ENCODE results near the gene LPCAT1. TPM values are rescaled to one million over a fixed set of nuclear protein-coding genes. Genes with fewer than 3 reads are reported as not detected.
"Not testable (repeated sequence)": the region's sequence is repeated elsewhere in the genome, so short reads cannot be mapped to it uniquely, and the experiment has no call there.

LPCAT1 gene
- total RNA-seq, 8 experiments from 2014 or later = 16.8 to 39.2 (median 29.8) TPM

DNA sequence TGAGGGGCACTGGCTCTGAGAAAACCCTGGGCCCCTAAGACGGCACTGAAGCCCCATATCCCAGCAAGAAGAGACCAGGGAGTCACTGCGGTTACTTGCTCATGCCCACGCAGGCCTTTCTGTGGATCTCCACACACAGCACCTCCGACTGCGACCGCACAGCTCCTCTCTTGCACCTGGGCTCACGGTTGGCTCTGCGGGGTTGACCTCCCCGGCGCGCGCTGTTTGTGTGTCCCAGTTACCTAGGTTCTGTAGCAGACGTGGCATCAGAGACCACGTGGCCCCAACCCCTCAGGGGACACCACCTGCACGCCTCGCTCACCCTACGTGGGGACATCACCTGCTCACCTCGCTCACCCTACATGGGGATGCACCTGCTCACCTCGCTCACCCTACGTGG is 12.7 kb downstream of the LPCAT1 start:
- peaks cover 6 to 22% of the 10 kb centered on the region in 2 donors for H3K4me1 ChIP-seq (replicated peaks in 1 of 2)
- 83 to 100% (median 100%) methylated on average over 1 to 2 of the region's 20 CpGs; no CpG with 5 or more reads in 5 of the 10 experiments for WGBS, 10 experiments
- in situ Hi-C loops (cut with MboI; ENCODE audit: low pct_unique_long_range_greater_than_20kb in 2 of 9, low sequenced_read_pairs in 9 of 9, unreplicated experiment in 9 of 9) = no loop called here

DNA sequence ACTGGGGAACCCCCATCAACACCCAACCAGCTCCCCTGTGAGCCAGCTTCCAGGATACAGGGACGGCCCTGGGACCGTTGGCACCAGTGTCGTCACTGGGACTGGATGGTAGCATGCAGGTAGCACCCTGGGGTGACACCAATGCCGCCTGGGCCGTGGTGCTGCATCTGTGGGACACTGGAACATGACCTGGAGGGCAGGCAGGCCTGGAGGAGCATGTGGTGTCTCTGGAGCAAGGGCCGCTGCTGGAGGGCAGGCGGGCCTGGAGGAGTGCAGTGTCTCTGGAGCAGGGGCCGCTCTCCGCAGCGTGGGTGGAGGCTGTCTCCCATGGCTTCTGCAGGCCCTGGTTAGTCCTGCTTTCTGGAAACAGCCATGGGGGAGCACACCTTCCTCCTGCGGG is 13.1 kb downstream of the LPCAT1 start:
- in situ Hi-C loops (cut with MboI; ENCODE audit: low pct_unique_long_range_greater_than_20kb in 2 of 9, low sequenced_read_pairs in 9 of 9, unreplicated experiment in 9 of 9) = no loop called here
- H3K27ac ChIP-seq = no peak overlapping the region
- 80 to 100% (median 92%) methylated on average over 2 of the region's 11 CpGs; no CpG with 5 or more reads in 7 of the 10 experiments for WGBS, 10 experiments
- no peak for ATAC-seq (replicated peaks in 6 of 8)
- no peak overlapping the region for H3K4me3 ChIP-seq
- H3K4me1 ChIP-seq (replicated peaks in 1 of 2) = peaks cover 10 to 24% of the 10 kb centered on the region in 2 donors

More for the DNA sequence above, 12.7 kb downstream of the LPCAT1 start:
- Histone ChIP-seq H3K4me3 (no peak overlapping the region), H3K27ac (no peak overlapping the region)
- no peak for ATAC-seq (replicated peaks in 6 of 8)

- no peak overlapping the region for H3K4me3 ChIP-seq
- H3K27ac ChIP-seq = no peak overlapping the region
- in situ Hi-C loops (cut with MboI; ENCODE audit: low pct_unique_long_range_greater_than_20kb in 2 of 9, low sequenced_read_pairs in 9 of 9, unreplicated experiment in 9 of 9) = no loop called here
- H3K4me1 ChIP-seq (replicated peaks in 1 of 2) = peaks cover 12 to 24% of the 10 kb centered on the region in 2 donors
- WGBS, 10 experiments = 83 to 100% (median 100%) methylated on average over 1 to 9 of the region's 18 CpGs; no CpG with 5 or more reads in 3 of the 10 experiments
- ATAC-seq (replicated peaks in 6 of 8) = no peak
Measured at GRCh38 chr5:1510151-1510561, 13.6 kb downstream of the LPCAT1 start.

- in situ Hi-C loops (cut with MboI; ENCODE audit: low pct_unique_long_range_greater_than_20kb in 2 of 9, low sequenced_read_pairs in 9 of 9, unreplicated experiment in 9 of 9) = no loop called here
- no peak for ATAC-seq (replicated peaks in 6 of 8)
- peaks cover 12 to 20% of the 10 kb centered on the region in 2 donors for H3K4me1 ChIP-seq (replicated peaks in 1 of 2)
- no peak overlapping the region for H3K4me3 ChIP-seq
- H3K27ac ChIP-seq = no peak overlapping the region
- WGBS, 10 experiments = 78 to 100% (median 92%) methylated on average over 7 to 18 of the region's 30 CpGs; no CpG with 5 or more reads in 3 of the 10 experiments
Measured at GRCh38 chr5:1509346-1510085, 14.2 kb downstream of the LPCAT1 start.

DNA sequence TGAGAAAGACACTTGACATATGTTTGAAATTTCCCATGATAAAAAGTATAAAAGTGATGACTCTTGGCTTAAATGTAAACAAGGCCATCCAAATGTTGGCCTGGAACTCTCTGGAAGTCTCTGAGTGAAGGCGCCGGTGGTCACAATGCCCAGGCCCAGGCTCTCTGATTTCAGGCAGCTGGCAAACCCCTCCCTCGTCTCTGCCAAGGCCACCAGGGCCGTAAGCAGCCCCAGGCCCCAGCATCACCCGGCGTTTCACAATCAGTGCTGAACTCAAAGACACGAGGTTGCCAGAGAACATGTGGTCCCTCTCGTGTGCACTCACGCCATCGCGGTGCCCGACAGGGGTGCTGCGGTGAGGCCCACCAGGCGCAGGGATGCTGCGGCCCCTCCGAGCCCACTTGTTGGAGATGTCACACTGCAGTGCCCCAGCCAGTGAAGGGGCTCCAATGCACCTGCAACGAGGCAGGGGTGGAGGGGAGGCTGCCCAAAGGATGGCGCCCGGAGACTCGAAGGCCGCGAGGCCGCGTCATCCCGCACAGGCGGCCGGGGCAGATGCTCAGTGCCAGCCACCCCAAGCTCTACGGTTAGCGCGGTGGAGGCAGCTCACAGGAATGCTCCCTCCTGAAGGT is 15.0 kb downstream of the LPCAT1 start:
- Histone ChIP-seq H3K27ac (no peak overlapping the region), H3K4me1 (replicated peaks in 1 of 2) (peaks cover 12 to 16% of the 10 kb centered on the region in 2 donors), H3K4me3 (no peak overlapping the region)
- 46 to 100% (median 90%) methylated on average over 2 to 8 of the region's 30 CpGs; no CpG with 5 or more reads in 5 of the 10 experiments for WGBS, 10 experiments
- ATAC-seq (replicated peaks in 6 of 8) = no peak
- in situ Hi-C loops (cut with MboI; ENCODE audit: low pct_unique_long_range_greater_than_20kb in 2 of 9, low sequenced_read_pairs in 9 of 9, unreplicated experiment in 9 of 9) = no loop called here

GRCh38 chr5:1507961-1508658 is 15.7 kb downstream of the LPCAT1 start:
- H3K27ac ChIP-seq = no peak overlapping the region
- H3K4me3 ChIP-seq = no peak overlapping the region
- H3K4me1 ChIP-seq (replicated peaks in 1 of 2) = peaks cover 12 to 16% of the 10 kb centered on the region in 2 donors
- 60 to 95% (median 90%) methylated on average over 1 to 5 of the region's 23 CpGs; no CpG with 5 or more reads in 3 of the 10 experiments for WGBS, 10 experiments
- in situ Hi-C loops (cut with MboI; ENCODE audit: low pct_unique_long_range_greater_than_20kb in 2 of 9, low sequenced_read_pairs in 9 of 9, unreplicated experiment in 9 of 9) = no loop called here
- ATAC-seq (replicated peaks in 6 of 8) = no peak

DNA sequence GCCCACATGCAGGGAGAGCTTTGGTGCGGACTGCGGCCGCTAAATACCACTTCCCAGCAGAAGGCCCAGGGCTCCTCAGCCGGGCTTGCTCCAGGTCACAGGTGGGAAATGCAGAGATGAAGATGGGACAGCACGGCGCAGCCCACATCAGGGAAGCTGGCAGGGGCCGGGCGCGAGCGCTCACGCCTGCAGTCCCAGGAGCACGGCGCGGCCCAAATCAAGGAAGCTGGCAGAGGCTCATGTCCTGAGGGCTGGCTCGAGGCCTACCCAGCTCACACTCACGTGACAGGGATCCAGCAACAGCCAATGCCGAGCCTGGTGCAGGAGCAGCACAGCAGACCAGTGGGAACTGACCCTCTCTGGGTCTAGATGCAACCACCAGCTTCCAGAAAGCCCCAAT is 16.3 kb downstream of the LPCAT1 start:
- 70 to 100% methylated on average over 1 to 2 of the region's 17 CpGs; no CpG with 5 or more reads in 8 of the 10 experiments for whole genome bisulfite sequencing, 10 experiments
- in situ Hi-C loops (cut with MboI; ENCODE audit: low pct_unique_long_range_greater_than_20kb in 2 of 9, low sequenced_read_pairs in 9 of 9, unreplicated experiment in 9 of 9) = no loop called here
- Histone ChIP-seq H3K4me3 (no peak overlapping the region), H3K4me1 (replicated peaks in 1 of 2) (peaks cover 12 to 16% of the 10 kb centered on the region in 2 donors), H3K27ac (no peak overlapping the region)
- no peak for ATAC-seq (replicated peaks in 6 of 8)

- WGBS, 10 experiments = 90 to 100% (median 100%) methylated on average over 1 to 4 of the region's 11 CpGs; no CpG with 5 or more reads in 5 of the 10 experiments
- in situ Hi-C loops (cut with MboI; ENCODE audit: low pct_unique_long_range_greater_than_20kb in 2 of 9, low sequenced_read_pairs in 9 of 9, unreplicated experiment in 9 of 9) = no loop called here
- H3K27ac ChIP-seq = no peak overlapping the region
- H3K4me3 ChIP-seq = no peak overlapping the region
- no peak for ATAC-seq (replicated peaks in 6 of 8)
- peaks cover 12 to 16% of the 10 kb centered on the region in 2 donors for H3K4me1 ChIP-seq (replicated peaks in 1 of 2)
Measured at GRCh38 chr5:1507014-1507375, 16.8 kb downstream of the LPCAT1 start.

GRCh38 chr5:1506242-1507013 is 17.3 kb downstream of the LPCAT1 start:
- no peak overlapping the region for H3K4me3 ChIP-seq
- peak in 1 of 8 experiments; percentile 13 for ATAC-seq (replicated peaks in 6 of 8)
- in situ Hi-C loops (cut with MboI; ENCODE audit: low pct_unique_long_range_greater_than_20kb in 2 of 9, low sequenced_read_pairs in 9 of 9, unreplicated experiment in 9 of 9) = no loop called here
- 80 to 100% (median 85%) methylated on average over 1 to 11 of the region's 20 CpGs; no CpG with 5 or more reads in 4 of the 10 experiments for WGBS, 10 experiments
- H3K4me1 ChIP-seq (replicated peaks in 1 of 2) = peaks cover 12 to 16% of the 10 kb centered on the region in 2 donors
- peak overlapping the region in 1 of 2 donors; percentile 62 for H3K27ac ChIP-seq

- in situ Hi-C loops (cut with MboI; ENCODE audit: low pct_unique_long_range_greater_than_20kb in 2 of 9, low sequenced_read_pairs in 9 of 9, unreplicated experiment in 9 of 9) = no loop called here
- H3K4me3 ChIP-seq = no peak overlapping the region
- peaks cover 12 to 16% of the 10 kb centered on the region in 2 donors for H3K4me1 ChIP-seq (replicated peaks in 1 of 2)
- peak overlapping the region in 1 of 2 donors; percentile 62 for H3K27ac ChIP-seq
- peak; percentile 77 to 98 (median 84) for ATAC-seq (replicated peaks in 6 of 8)
- 58 to 100% (median 75%) methylated on average over 2 to 6 of the region's 24 CpGs; no CpG with 5 or more reads in 6 of the 10 experiments for WGBS, 10 experiments
Measured at GRCh38 chr5:1505506-1506241, 18.1 kb downstream of the LPCAT1 start.

GRCh38 chr5:1505089-1505488 is 18.7 kb downstream of the LPCAT1 start:
- in situ Hi-C loops (cut with MboI; ENCODE audit: low pct_unique_long_range_greater_than_20kb in 2 of 9, low sequenced_read_pairs in 9 of 9, unreplicated experiment in 9 of 9) = not testable (repeated sequence)

GRCh38 chr5:1504617-1505016 is 19.1 kb downstream of the LPCAT1 start:
- in situ Hi-C loops (cut with MboI; ENCODE audit: low pct_unique_long_range_greater_than_20kb in 2 of 9, low sequenced_read_pairs in 9 of 9, unreplicated experiment in 9 of 9) = no loop called here
- Histone ChIP-seq H3K4me3 (no peak overlapping the region), H3K4me1 (replicated peaks in 1 of 2) (peaks cover 12 to 16% of the 10 kb centered on the region in 2 donors), H3K27ac (no peak overlapping the region)
- 80 to 100% (median 92%) methylated on average over 1 to 7 of the region's 12 CpGs; no CpG with 5 or more reads in 5 of the 10 experiments for WGBS, 10 experiments
- ATAC-seq (replicated peaks in 6 of 8) = no peak

More at GRCh38 chr5:1505089-1505488, 18.7 kb downstream of the LPCAT1 start:
- 33 to 100% (median 85%) methylated on average over 1 to 11 of the region's 14 CpGs; no CpG with 5 or more reads in 4 of the 10 experiments for WGBS, 10 experiments
- H3K4me1 ChIP-seq (replicated peaks in 1 of 2) = peaks cover 12 to 16% of the 10 kb centered on the region in 2 donors
- H3K27ac ChIP-seq; H3K4me3 ChIP-seq; ATAC-seq (replicated peaks in 6 of 8): not testable (repeated sequence)

All from motor neuron (in vitro differentiated cells).